ENCODE data around the gene ABI3BP. TPM values are rescaled to one million over a fixed set of nuclear protein-coding genes. Genes with fewer than 3 reads are reported as not detected.

The ABI3BP gene
- total RNA-seq, 3 donors from 2014 or later = 13.5 to 70.8 (median 47.0) TPM

- H3K4me1 ChIP-seq (ENCODE audit: low read depth) = no peaks in the 10 kb centered on the region
- intact Hi-C loops (cut with DNase I, micrococcal nuclease) = no loop called here
- ATAC-seq = no peak
- H3K4me3 ChIP-seq = no peak overlapping the region
- DNase-seq = no peak
- H3K9me3 ChIP-seq = no peaks in the 10 kb centered on the region
- TF ChIP-seq CTCF (IDR thresholded peaks at IDR 0.05) = no peak
- no peaks in the 10 kb centered on the region for H3K36me3 ChIP-seq (ENCODE audit: low read depth)
Observed at GRCh38 chr3:100968932-100969906, 24.0 kb downstream of the ABI3BP start.

- ATAC-seq (no peak), DNase-seq (no peak)
- TF ChIP-seq CTCF (IDR thresholded peaks at IDR 0.05) = no peak
- Histone ChIP-seq H3K9me3 (no peaks in the 10 kb centered on the region), H3K36me3 (ENCODE audit: low read depth) (no peaks in the 10 kb centered on the region), H3K4me3 (no peak overlapping the region), H3K4me1 (ENCODE audit: low read depth) (no peaks in the 10 kb centered on the region)
- intact Hi-C loops (cut with DNase I, micrococcal nuclease) = no loop called here
Observed at GRCh38 chr3:100966807-100967206, 26.4 kb downstream of the ABI3BP start.

GRCh38 chr3:100966049-100966491 is 27.2 kb downstream of the ABI3BP start:
- intact Hi-C loops (cut with DNase I, micrococcal nuclease) = no loop called here
- DNase-seq (no peak), ATAC-seq (no peak)
- Histone ChIP-seq H3K4me1 (ENCODE audit: low read depth) (no peaks in the 10 kb centered on the region), H3K36me3 (ENCODE audit: low read depth) (no peaks in the 10 kb centered on the region), H3K9me3 (no peaks in the 10 kb centered on the region), H3K4me3 (no peak overlapping the region)
- no peak for TF ChIP-seq CTCF (IDR thresholded peaks at IDR 0.05)

- Histone ChIP-seq H3K4me1 (ENCODE audit: low read depth) (no peaks in the 10 kb centered on the region), H3K36me3 (ENCODE audit: low read depth) (no peaks in the 10 kb centered on the region), H3K9me3 (peaks cover 3% of the 10 kb centered on the region), H3K4me3 (no peak overlapping the region)
- ATAC-seq (no peak), DNase-seq (no peak)
- intact Hi-C loops (cut with DNase I, micrococcal nuclease) = no loop called here
- TF ChIP-seq CTCF (IDR thresholded peaks at IDR 0.05) = no peak
Observed at GRCh38 chr3:100963041-100963440, 30.2 kb downstream of the ABI3BP start.

GRCh38 chr3:100957261-100957986 is 35.8 kb downstream of the ABI3BP start:
- no peak for DNase-seq
- intact Hi-C loops (cut with DNase I, micrococcal nuclease) = no loop called here
- no peak for ATAC-seq
- no peaks in the 10 kb centered on the region for H3K4me1 ChIP-seq (ENCODE audit: low read depth)
- peaks cover 3% of the 10 kb centered on the region for H3K9me3 ChIP-seq
- no peaks in the 10 kb centered on the region for H3K36me3 ChIP-seq (ENCODE audit: low read depth)
- no peak for TF ChIP-seq CTCF (IDR thresholded peaks at IDR 0.05)
- no peak overlapping the region for H3K4me3 ChIP-seq
